Posterior cingulate gyrus (tissue), 11 donors: ENCODE measurements around the gene DNAH5.

Source experiments
- DNase-seq, 10 donors: peaks; one replicate each; pipeline versions ENCODE4 v3.0.0 to v3.0.0-alpha.2; 2020 to 2021; ENCODE audit warnings: mixed read lengths in 3 of 10
- intact Hi-C: fragments of 100-400 bp; cut with DNase I; formaldehyde crosslinking; loops from one replicate; pipeline ENCODE4 v1.15.1; 2023

The DNAH5 gene

DNA sequence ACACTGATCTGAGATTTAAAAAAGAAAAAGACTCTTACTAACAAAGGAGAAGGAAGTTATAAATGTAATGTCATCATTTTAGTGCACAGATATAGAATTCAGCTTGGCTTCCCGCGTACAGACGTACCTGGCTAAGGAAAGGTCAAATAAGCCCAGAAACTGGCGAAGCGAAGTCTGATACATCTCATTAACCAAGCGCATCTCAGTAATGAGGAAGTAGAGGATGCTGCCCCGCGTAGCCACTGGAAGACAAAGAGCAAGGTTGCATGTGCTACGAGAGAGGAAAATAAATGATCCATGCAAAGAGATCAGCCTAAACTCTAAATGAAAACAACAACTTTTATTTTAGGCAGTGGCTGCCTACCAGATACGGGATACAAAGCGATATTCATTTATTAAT, 208.8 kb downstream of the DNAH5 start:
- intact Hi-C loops = no loop called here
- DNase-seq = no peak

DNA sequence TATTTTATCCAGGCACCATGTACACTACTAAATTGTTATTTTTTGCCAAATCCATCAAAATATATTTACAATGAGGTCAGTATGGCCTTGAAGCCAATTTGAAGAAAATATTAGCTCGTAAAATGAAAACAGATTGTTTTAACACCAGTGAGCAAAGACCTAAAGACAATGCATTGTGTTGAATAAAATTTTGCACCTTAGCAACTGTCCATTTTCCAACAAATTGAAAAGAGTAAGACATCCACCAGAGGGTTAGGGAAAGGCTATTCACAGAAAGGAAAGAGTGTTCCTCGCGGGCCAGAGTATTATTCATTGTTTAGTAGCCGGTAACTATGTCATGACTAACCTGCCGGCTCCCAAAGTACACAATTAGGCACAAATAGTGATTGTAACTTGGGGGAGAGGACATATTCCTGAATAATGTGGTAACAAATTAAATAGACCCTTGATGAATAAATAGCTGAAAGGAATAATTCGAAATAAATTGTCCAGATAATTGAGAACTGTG, 213.3 kb downstream of the DNAH5 start:
- intact Hi-C loops = no loop called here
- DNase-seq = no peak

DNA sequence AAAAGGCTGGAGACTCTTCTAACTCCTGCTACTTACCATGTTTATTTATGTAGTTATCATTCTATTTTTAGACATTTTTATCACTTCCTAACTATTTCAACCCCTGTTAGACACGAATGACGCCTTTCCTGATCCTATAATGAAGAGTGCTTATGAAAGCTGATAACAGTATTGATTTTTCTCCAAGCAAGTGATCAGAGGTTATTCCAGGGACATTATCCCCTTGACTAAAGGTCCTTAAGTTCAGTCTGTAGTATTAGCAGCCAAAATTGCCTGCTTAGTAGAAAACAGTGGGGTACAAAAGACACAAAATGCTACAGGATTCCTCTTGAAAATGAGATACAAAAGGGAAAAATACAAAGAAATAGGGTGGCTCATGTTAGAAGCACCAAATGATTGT, 235.6 kb downstream of the DNAH5 start:
- intact Hi-C loops = no loop called here
- DNase-seq = no peak

DNA sequence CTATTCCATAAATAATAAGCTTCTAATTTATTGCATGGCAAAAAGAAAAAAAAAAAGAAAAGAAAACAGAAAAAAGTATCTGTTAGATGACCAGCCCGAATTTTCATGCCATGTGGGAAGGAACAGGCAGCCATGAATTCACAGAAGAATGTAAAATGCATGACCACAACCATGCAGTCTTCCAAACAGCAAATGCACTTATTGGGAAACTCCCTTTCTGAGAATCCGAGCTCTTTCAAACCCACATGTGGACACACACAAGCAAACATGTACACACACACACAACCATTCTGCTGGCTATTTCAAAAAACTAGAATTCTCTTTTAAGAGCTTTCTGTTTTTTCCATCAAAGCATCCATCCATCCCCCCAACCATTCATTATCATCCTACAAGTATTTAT, 236.1 kb downstream of the DNAH5 start:
- no peak for DNase-seq

DNA sequence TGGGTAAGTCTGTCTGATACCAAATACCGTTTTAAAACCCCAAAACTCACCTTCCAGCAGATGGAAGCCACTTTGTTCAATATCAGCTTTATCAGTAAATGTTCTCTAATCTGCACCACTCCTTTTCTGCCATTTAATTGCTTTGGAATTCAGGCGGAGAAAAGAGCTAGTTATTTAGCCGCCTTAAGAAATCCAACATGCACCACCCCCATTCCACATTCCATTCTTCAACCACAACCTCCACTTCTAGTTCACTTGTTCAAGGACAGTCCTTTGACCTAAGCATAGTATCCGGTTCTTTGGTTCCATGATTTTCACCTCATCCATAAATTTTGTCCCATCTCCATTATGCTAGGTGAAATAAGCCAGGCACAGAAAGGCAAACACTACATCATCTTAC, 240.1 kb downstream of the DNAH5 start:
- no peak for DNase-seq
- intact Hi-C loops = no loop called here

More for the DNA sequence above, 236.1 kb downstream of the DNAH5 start:
- intact Hi-C loops = no loop called here

DNA sequence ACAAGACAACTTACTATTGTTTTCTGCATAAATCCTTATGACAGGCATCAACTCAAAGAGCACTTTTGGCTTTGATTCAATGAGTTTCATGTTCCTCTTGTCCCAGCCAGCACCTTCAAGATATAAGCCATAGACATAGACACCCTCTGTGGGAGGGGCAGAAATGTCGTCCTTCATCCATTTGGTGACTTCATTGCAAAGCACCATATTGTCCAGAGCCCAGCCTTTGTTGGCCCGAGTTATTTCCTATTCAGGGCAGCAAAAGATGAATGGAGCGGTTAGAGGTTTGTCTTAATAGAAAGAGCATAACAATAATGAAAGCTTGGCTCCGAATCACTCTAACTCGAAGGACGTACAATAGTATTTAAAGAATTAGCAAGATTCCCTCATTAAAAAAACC, 243.9 kb downstream of the DNAH5 start:
- no peak for DNase-seq
- intact Hi-C loops = no loop called here

DNA sequence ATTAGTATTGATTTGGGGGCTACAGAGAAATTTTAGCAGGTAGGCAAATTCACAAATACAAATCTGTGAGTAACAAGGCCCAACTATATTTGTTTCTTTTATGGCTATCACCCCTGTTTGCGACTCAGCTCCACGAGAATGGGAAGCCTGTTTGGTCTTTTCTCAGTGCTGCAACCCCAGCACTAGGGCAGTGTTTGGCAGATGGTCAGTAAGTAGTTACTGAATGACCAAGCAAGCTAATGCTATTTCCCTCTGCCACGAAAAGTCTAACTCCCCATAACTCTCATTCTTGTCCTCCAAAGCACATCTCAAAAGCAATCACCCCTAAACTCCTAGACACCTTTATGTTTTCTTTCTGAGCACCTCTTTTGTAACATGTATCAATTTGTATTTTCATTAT, 245.6 kb downstream of the DNAH5 start:
- intact Hi-C loops = no loop called here
- DNase-seq = no peak

DNA sequence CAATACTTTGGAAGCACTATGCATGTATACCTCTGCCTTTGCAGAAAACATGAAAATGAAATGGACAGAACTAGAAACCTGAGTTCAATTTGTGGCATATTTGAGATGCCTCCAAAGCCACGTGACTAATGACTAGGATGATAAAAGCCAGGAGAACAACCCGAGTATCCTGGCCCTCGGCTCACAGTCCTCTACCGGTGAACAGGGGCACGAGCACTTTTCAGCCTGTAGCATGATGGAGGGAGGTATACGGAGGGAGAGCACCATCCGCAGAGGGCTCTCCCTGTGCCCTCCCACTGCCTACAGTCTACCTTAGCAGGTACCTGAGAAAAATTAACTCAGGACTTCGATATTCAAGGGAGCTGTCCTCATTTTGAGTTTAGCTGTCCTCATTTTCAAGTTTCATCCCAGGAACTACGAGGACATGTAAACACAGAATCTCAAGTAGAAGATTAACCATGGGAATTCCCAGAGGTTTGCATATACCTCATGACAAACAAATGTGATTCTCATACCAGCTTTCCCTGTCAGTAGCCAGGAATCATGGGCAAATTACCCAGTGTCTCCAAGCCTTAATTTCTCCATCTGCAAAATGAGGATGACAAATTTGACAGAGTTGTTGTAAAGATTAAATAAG, 249.3 kb downstream of the DNAH5 start:
- DNase-seq = no peak
- intact Hi-C loops = no loop called here

DNA sequence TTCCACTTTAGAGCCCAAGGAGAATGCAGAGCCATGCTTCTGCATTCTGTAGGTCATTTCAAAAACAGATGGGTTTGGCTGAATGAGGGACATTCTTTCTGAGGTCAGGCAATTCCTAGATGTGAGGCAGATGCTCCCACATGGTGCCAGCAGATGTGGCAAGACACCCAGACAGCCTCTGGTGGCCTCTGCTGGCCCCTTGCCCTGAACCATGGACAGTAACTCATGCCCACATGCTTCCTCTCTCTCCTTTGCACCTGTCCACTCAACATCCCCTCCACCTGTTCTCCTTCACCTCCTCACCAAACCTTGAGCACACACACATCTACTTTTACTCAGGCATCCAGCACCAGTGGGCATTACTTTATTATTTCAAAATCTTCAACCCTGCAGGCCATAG, 252.3 kb downstream of the DNAH5 start:
- intact Hi-C loops = no loop called here
- DNase-seq = no peak

DNA sequence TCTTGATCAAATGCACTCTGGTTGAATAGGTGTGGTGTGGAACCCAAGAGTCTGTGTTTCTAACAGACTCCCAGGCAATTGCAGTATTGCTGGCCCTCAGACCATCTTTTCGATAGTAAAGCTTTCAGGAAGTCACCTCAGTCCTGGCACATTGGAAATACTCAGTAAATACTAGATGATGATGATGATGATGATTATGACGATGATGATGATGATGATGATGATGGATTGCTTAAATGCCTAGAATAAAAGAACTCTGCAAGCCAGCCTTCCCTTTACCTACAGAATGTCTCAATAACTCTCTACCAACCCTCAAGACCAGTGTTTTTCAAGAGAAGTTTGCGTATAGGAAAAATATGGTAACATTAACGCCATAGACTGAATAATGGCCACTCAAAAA, 268.0 kb downstream of the DNAH5 start:
- no peak for DNase-seq
- intact Hi-C loops = no loop called here

DNA sequence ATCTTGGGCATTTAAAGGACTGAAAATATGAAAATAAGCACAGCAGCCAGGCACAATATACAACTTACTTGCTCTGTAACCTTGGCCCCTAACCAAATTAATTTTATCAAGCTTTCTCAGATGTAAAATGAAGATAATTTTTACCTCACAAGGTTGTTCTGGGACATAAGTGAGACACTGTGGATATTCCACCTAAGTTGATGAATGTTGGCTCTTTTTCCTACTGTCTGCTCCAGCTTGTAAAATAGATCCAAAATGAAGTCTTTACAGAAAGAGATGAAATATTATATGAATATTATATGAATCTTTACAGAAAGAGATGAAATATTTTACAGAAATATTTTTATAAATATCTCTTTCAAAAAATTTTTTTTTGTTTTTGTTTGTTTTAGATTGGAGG, 270.1 kb downstream of the DNAH5 start:
- intact Hi-C loops = no loop called here

DNA sequence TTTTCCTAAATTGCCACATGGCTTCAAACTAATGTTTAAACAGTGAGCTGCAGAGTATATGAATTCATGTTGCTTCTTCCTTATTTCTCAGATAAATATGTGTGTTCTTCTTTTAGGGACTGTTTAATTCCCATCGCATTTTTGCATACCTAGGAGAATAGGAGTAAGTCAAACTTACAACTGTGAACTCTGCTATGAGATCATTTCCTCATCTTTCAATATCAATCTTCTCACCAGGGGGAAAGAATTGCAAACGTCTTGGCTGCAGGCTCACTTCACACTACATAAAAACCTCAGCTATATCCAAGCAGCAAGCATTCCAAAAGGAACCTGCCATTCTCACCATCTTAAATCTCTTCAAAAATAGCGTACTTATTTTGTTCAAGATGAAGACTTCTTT, 271.0 kb downstream of the DNAH5 start:
- no peak for DNase-seq
- intact Hi-C loops = no loop called here

More for the DNA sequence above, 270.1 kb downstream of the DNAH5 start:
- DNase-seq = no peak

DNA sequence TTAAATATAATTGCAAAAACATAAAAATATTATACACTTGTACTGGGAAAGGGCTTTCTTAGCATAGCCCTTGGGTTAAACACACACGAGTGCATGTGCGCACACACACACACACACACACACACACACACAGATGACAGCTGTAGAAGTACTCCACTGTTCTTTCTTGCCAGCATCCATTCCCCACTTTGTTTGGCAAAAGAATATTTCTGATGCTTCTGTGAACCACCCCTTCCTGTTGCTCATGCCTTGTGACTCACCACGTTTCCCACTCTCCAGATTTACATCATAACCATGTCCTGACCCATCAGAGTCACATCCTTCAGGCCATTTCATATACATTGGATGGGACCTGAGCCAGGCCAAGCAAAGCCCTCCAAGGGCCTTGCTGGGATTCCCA, 280.1 kb downstream of the DNAH5 start:
- no peak for DNase-seq
- intact Hi-C loops = no loop called here

DNA sequence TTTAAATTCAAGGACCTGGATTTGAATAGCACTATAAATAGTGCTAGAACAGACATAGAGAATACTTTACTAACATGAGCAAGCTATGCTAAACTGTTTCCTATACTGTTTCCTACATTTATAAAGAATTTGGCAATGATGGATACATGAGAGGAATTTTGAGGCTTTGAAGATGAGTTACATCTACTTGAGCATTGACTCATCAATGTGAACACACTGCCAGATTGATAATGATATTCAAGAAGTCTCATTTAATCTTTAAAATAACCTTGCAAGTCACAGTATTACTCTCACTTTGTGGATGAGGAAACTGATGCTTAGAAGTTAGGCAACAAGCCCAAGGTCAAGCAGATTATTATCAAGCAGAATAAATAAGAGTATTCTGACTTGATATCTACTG, 281.9 kb downstream of the DNAH5 start:
- DNase-seq = no peak
- intact Hi-C loops = no loop called here

DNA sequence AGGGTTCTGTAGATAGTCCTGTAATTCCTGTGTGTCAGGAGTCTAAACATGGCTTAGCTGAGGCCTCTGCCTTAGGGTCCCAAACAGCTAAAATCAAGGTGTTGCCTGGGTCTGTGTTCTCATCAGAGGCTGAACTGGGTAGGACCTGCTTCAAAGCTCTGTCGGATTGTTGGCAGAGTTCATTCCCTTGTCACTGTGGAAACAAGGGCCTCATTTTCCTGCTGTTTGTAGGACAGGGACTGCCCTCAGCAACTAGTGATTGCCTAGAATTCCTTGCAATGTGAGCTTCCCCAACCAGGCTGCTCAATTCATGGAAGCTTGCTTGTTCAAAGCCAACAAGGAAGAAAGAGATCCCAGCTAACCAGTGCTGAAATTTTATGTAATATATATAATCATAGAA, 283.2 kb downstream of the DNAH5 start:
- no peak for DNase-seq
- intact Hi-C loops = no loop called here

DNA sequence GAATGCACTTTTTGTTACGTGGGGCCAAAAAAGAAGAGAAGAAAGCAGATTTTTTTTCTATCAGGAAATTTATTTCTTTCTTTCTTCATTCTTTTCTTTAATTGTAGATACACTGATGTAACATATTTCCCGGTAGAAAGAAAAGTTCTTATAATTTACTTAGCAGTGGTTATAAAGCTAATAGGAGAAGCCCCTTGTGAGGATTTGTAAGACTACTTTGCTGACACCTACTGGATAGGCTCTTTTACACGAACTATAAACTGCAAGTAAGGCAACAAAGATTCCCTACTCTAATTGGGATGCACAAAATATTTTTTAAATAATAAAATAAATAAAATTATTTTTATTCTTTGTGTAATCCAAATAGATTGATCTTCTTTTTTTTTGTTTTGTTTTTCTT, 284.4 kb downstream of the DNAH5 start:
- intact Hi-C loops = no loop called here
- no peak for DNase-seq

DNA sequence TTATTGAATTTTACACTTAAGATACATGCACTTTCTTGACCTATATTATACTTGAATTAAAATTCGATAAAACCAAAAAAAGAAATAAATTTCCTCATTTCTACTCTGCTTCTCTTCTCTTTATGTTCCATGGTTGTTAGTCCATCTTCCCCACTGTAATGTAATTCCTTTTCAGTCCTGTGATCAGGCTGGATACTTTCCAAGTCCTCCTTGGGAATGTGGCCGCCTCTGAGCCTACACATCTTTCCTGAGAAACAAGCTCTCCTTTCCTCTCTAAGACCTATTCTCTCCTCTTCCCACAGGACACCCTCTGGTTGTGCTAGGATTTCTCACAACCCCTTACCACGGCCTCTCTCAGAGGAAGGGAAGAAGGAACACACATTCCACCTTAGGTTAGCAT, 285.1 kb downstream of the DNAH5 start:
- DNase-seq = no peak
- intact Hi-C loops = no loop called here

DNA sequence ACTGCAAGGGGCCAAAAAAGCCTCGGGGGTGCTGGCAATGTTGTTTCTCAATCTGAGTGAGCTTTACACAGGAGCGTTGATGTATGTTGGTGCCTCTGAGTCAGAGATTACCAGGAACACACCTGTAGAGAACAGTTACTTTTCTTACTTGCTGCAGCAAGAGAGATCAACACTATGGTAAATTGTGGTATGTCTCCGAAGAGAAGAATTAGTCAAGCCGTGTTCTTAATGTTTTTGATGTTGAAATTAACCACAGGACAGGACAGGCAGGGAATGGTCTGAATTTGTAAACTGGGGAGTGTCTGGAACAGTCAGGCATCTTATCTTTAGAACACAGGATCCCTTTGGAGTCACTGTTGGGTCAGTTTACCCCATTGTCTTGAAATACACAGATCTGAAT, 285.7 kb downstream of the DNAH5 start:
- intact Hi-C loops = no loop called here
- DNase-seq = no peak

DNA sequence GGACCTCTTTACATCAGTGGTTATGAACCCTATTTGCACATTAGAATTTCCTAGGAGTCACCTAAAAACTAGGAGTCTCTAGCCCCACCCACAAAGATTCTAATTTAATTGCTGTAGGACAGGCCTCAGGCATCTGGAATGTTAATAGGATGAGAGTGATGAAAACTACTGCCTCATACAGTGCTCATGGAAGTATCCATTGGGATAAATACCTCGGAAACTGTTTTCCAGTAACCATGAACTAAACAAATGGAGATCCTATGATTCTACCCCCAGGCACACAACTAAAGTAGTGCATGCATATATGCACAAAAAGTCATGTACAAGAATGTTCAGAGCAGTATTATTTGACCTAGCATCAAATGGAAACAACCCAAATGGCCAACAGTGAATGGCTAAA, 286.3 kb downstream of the DNAH5 start:
- intact Hi-C loops = no loop called here
- no peak for DNase-seq

DNA sequence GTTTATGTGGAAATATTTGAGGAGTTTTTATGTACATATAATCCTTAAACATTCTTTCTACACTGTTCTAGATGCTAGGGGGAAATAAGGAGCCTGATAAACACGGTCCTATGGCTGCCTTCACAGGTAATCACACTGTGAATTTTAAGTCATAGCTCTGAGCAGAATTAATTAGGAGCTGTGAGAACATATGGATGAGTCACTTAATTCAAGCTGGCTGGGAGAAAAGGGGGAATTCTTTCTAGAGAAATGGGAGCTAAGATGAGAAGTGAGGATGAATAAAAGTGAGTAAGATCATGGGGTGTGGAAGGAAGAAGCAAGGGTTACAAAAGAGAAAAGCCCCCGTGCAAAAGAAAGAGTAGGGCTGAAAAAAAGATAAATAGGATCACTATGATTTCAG, 290.8 kb downstream of the DNAH5 start:
- intact Hi-C loops = no loop called here
- DNase-seq = no peak

DNA sequence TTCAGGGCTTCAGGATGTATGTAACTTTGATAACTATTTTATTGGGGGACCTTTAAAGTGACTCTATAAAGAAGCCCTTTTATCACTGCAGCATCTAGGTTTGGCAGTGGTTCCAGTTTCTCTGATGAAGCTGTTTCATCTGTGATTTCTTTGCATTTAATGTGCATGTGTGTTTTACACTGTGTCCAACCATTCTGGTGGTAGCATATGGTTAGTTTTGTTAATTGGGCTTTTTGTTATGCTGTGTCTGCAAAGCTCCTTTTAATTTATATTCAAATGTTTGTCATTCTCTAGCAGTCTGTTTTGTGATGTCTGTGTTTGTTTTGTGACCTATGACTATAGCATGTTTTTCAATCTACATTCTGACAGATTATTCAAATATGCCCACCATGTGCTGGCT, 294.8 kb downstream of the DNAH5 start:
- intact Hi-C loops = no loop called here
- no peak for DNase-seq

DNA sequence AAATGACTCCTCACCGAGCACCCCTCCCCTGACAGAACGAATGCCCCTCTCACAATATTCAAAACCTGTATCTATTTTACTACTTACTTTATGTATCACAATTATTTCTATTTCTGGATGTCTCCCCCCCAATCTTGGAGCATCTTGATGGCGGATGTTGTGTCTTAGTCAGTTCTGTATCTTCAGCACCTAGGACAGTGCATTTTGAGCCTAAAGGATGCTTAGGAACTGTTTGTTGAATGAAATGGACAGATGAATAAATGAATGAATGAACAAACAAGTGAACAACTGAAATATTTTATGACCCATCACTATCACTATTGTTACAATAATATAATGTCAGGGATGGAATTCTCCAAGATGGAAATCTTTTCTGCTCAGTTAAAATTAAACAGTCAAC, 295.7 kb downstream of the DNAH5 start:
- DNase-seq = no peak
- intact Hi-C loops = no loop called here

DNA sequence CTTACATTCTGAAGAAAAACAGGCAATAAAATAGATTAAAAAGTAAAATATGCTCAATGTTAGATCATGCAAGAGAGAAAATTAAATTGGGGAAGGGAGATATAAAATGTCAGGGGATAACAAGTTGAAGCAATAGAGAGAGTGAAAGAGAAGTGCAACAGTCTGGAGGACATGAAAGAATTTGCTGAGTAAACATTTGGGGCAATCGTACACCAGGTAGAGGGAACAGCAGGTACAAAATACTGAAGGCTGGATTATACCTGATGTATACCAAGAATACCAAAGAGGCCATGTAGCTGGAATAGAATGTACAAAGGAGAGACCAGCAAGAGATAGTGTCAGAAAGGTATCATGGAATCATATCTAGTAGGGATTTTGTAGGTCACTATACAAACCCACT, 300.8 kb downstream of the DNAH5 start:
- intact Hi-C loops = no loop called here

More for the DNA sequence above, 300.8 kb downstream of the DNAH5 start:
- no peak for DNase-seq
